Measurements from ENCODE around the gene METTL25B.

The METTL25B gene

GRCh38 chr1:156709757-156710489 lies 18.3 kb upstream of the METTL25B start:
- peak; percentile 72 for ATAC-seq
- no peak for TF ChIP-seq ESRRG (CRISPR knock-in tag; IDR thresholded peaks at IDR 0.05)
- 0 out of 2 replicates have a peak, but pooled peaks have one; percentile 11 for TF ChIP-seq CSDC2 (CRISPR knock-in tag; IDR thresholded peaks at IDR 0.05)
- peak; percentile 66 for TF ChIP-seq ZNF70 (CRISPR knock-in tag; IDR thresholded peaks at IDR 0.05)
- peak; percentile 82; the same call in 1 of the 2 replicates for TF ChIP-seq GLIS3 (CRISPR knock-in tag; IDR thresholded peaks at IDR 0.05)
- peak; percentile 44; the same call in 1 of the 2 replicates for TF ChIP-seq ZFP3 (CRISPR knock-in tag; IDR thresholded peaks at IDR 0.05)
- TF ChIP-seq ZFP30 (CRISPR knock-in tag; IDR thresholded peaks at IDR 0.05): no peak
- TF ChIP-seq TCF4 (CRISPR knock-in tag; IDR thresholded peaks at IDR 0.05; ENCODE audit: borderline replicate concordance): peak; percentile 95
- 0 out of 2 replicates have a peak, but pooled peaks have one; percentile 22 for TF ChIP-seq ZNF8 (CRISPR knock-in tag; IDR thresholded peaks at IDR 0.05)
- no peak for TF ChIP-seq ARNTL (CRISPR knock-in tag; IDR thresholded peaks at IDR 0.05; ENCODE audit: borderline replicate concordance, low read depth)
- TF ChIP-seq, protein P1, sequence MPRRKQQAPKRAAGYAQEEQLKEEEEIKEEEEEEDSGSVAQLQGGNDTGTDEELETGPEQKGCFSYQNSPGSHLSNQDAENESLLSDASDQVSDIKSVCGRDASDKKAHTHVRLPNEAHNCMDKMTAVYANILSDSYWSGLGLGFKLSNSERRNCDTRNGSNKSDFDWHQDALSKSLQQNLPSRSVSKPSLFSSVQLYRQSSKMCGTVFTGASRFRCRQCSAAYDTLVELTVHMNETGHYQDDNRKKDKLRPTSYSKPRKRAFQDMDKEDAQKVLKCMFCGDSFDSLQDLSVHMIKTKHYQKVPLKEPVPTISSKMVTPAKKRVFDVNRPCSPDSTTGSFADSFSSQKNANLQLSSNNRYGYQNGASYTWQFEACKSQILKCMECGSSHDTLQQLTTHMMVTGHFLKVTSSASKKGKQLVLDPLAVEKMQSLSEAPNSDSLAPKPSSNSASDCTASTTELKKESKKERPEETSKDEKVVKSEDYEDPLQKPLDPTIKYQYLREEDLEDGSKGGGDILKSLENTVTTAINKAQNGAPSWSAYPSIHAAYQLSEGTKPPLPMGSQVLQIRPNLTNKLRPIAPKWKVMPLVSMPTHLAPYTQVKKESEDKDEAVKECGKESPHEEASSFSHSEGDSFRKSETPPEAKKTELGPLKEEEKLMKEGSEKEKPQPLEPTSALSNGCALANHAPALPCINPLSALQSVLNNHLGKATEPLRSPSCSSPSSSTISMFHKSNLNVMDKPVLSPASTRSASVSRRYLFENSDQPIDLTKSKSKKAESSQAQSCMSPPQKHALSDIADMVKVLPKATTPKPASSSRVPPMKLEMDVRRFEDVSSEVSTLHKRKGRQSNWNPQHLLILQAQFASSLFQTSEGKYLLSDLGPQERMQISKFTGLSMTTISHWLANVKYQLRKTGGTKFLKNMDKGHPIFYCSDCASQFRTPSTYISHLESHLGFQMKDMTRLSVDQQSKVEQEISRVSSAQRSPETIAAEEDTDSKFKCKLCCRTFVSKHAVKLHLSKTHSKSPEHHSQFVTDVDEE (CRISPR knock-in tag; IDR thresholded peaks at IDR 0.05): peak; percentile 92

DNA sequence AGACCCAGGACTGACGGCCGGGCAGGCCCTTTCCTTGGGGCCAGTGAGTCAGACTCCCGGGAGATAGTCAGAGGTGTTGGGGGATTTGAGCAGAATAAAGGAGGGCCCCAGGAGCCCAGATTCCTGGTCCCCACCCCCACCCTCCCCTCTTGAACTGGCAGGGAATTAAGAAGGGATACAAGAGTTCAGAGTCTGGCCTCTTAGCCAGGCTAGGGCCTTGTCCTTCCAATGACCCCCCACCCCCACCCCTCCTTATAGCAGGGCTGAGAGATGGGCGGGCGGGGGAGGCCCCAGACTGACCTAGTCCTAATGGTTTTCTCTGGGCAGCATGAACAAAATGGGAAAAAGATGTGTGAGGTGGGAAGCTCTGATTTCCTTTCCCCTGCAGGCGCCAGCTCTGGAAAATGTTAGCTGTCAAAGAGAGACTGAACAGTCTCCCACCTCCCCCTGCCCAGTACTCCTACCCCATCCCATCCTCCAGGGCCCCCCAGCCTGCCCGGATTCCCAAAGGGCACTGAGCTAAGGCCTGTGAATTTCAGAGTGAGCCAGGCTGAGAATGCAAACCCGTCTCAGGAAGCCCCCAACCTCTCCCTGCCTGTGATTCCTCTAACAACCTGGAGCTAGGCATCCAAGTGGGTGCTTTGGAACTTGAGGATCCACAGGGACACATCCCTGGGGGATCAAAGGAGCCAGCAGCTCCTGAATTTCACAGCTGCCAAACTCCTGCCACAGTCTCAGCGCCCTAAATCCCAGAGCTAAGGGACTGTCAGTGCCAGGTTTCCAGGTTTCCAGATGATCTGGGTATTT lies 17.1 kb upstream of the METTL25B start:
- TF ChIP-seq ESRRG (CRISPR knock-in tag; IDR thresholded peaks at IDR 0.05) (no peak), ISL1 (CRISPR knock-in tag; IDR thresholded peaks at IDR 0.05) (no peak), TOX (CRISPR knock-in tag; IDR thresholded peaks at IDR 0.05; ENCODE audit: borderline replicate concordance) (peak; percentile 81), CSRNP3 (CRISPR knock-in tag; IDR thresholded peaks at IDR 0.05) (no peak), ZC3H10 (CRISPR knock-in tag; IDR thresholded peaks at IDR 0.05) (0 out of 2 replicates have a peak, but pooled peaks have one; percentile 3), RARB (CRISPR knock-in tag; IDR thresholded peaks at IDR 0.05) (peak; percentile 88), ZNF565 (CRISPR knock-in tag; conservative IDR thresholded peaks at IDR 0.05; ENCODE audit: low read depth) (0 out of 2 replicates have a peak, but pooled peaks have one; percentile 8), ZFP3 (CRISPR knock-in tag; IDR thresholded peaks at IDR 0.05) (0 out of 2 replicates have a peak, but pooled peaks have one; percentile 68), GLIS3 (CRISPR knock-in tag; IDR thresholded peaks at IDR 0.05) (0 out of 2 replicates have a peak, but pooled peaks have one; percentile 38), TCF4 (CRISPR knock-in tag; IDR thresholded peaks at IDR 0.05; ENCODE audit: borderline replicate concordance) (peak; percentile 98), SNAI2 (CRISPR knock-in tag; IDR thresholded peaks at IDR 0.05) (no peak), ZNF8 (CRISPR knock-in tag; IDR thresholded peaks at IDR 0.05) (no peak), ARNTL (CRISPR knock-in tag; IDR thresholded peaks at IDR 0.05; ENCODE audit: borderline replicate concordance, low read depth) (no peak), ZNF70 (CRISPR knock-in tag; IDR thresholded peaks at IDR 0.05) (peak; percentile 43; the same call in 1 of the 2 replicates), PPARA (CRISPR knock-in tag; IDR thresholded peaks at IDR 0.05; ENCODE audit: borderline replicate concordance) (no peak)
- TF ChIP-seq, protein P1 (CRISPR knock-in tag; IDR thresholded peaks at IDR 0.05): peak; percentile 90; the same call in 1 of the 2 replicates
- TF ChIP-seq, protein P2, sequence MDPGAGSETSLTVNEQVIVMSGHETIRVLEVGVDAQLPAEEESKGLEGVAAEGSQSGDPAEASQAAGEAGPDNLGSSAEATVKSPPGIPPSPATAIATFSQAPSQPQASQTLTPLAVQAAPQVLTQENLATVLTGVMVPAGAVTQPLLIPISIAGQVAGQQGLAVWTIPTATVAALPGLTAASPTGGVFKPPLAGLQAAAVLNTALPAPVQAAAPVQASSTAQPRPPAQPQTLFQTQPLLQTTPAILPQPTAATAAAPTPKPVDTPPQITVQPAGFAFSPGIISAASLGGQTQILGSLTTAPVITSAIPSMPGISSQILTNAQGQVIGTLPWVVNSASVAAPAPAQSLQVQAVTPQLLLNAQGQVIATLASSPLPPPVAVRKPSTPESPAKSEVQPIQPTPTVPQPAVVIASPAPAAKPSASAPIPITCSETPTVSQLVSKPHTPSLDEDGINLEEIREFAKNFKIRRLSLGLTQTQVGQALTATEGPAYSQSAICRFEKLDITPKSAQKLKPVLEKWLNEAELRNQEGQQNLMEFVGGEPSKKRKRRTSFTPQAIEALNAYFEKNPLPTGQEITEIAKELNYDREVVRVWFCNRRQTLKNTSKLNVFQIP (CRISPR knock-in tag; IDR thresholded peaks at IDR 0.05; ENCODE audit: borderline replicate concordance, low read depth): peak; percentile 17; the same call in 1 of the 2 replicates
- TF ChIP-seq, protein P3, sequence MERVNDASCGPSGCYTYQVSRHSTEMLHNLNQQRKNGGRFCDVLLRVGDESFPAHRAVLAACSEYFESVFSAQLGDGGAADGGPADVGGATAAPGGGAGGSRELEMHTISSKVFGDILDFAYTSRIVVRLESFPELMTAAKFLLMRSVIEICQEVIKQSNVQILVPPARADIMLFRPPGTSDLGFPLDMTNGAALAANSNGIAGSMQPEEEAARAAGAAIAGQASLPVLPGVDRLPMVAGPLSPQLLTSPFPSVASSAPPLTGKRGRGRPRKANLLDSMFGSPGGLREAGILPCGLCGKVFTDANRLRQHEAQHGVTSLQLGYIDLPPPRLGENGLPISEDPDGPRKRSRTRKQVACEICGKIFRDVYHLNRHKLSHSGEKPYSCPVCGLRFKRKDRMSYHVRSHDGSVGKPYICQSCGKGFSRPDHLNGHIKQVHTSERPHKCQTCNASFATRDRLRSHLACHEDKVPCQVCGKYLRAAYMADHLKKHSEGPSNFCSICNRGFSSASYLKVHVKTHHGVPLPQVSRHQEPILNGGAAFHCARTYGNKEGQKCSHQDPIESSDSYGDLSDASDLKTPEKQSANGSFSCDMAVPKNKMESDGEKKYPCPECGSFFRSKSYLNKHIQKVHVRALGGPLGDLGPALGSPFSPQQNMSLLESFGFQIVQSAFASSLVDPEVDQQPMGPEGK (CRISPR knock-in tag; IDR thresholded peaks at IDR 0.05; ENCODE audit: borderline replicate concordance): peak; percentile 88
- peak; percentile 57 for ATAC-seq
